DOHH2 (cell line): ENCODE data around the gene HVCN1.

Experiments used
- H3F3A ChIP-seq: fragments of 200-600 bp; sonication (generic), shearing (Covaris generic); 2 replicates; pipeline ENCODE4 v1.6.0; 2016; ENCODE audit warnings: antibody characterized with exemption, mild to moderate bottlenecking; ENCODE audit not compliant: control insufficient read depth, insufficient read depth
- H3K27ac ChIP-seq: fragments of 200-600 bp; sonication (generic); 2 replicates; pipeline ENCODE4 v1.5.1; 2014; ENCODE audit warnings: low read depth, mild to moderate bottlenecking, low read length, moderate library complexity
- H3K27me3 ChIP-seq: fragments of 200-600 bp; sonication (generic); 2 replicates; pipeline ENCODE4 v1.6.1; 2014; ENCODE audit warnings: mild to moderate bottlenecking, low read length, mixed read lengths; ENCODE audit not compliant: control insufficient read depth
- H3K36me3 ChIP-seq: fragments of 200-600 bp; sonication (generic); 2 replicates; pipeline ENCODE4 v1.6.1; 2014; ENCODE audit warnings: mild to moderate bottlenecking, low read length, moderate library complexity, mixed read lengths; ENCODE audit not compliant: control insufficient read depth
- H3K4me1 ChIP-seq: fragments of 200-600 bp; sonication (generic); 2 replicates; pipeline ENCODE4 v1.6.1; 2014; ENCODE audit warnings: mild to moderate bottlenecking, low read length, mixed read lengths; ENCODE audit not compliant: control insufficient read depth
- H3K4me2 ChIP-seq: fragments of 200-600 bp; sonication (generic); 2 replicates; pipeline ENCODE4 v1.6.0; 2014; ENCODE audit warnings: mild to moderate bottlenecking, low read length, moderate library complexity
- H3K4me3 ChIP-seq: fragments of 200-600 bp; sonication (generic); 2 replicates; pipeline ENCODE4 v1.5.1; 2014; ENCODE audit warnings: mild to moderate bottlenecking, low read length, mixed read lengths
- H3K79me2 ChIP-seq: fragments of 200-600 bp; sonication (generic); 2 replicates; pipeline ENCODE4 v1.6.1; 2014; ENCODE audit warnings: mild to moderate bottlenecking, low read length, mixed read lengths; ENCODE audit not compliant: control insufficient read depth
- H3K9me2 ChIP-seq: fragments of 200-600 bp; sonication (generic); replicated peaks from 2 replicates; pipeline ENCODE4 v1.6.1; 2014; ENCODE audit warnings: mild to moderate bottlenecking, low read length, mixed read lengths; ENCODE audit not compliant: control insufficient read depth
- H3K9me3 ChIP-seq: fragments of 200-600 bp; sonication (generic); 2 replicates; pipeline ENCODE4 v1.6.1; 2014; ENCODE audit warnings: antibody characterized with exemption, low read length, mixed read lengths; ENCODE audit not compliant: control insufficient read depth, insufficient read depth
- H4K20me1 ChIP-seq: fragments of 200-600 bp; sonication (generic); 2 replicates; pipeline ENCODE4 v1.6.0; 2014; ENCODE audit warnings: low read depth, mild to moderate bottlenecking, antibody characterized with exemption, low read length, moderate library complexity; ENCODE audit not compliant: control insufficient read depth, insufficient read depth
- CTCF ChIP-seq: fragments of 200-600 bp; sonication (generic); IDR thresholded peaks from one replicate; pipeline ENCODE4 v1.5.1; 2014; ENCODE audit warnings: antibody characterized with exemption, mild to moderate bottlenecking, low read depth, low read length; ENCODE audit not compliant: poor library complexity, severe bottlenecking
- EZH2phosphoT487 ChIP-seq: fragments of 200-600 bp; sonication (generic); IDR thresholded peaks from 2 replicates; pipeline ENCODE4 v1.6.1; 2017; ENCODE audit warnings: borderline replicate concordance, mild to moderate bottlenecking, antibody characterized with exemption, low read length, moderate library complexity, mixed read lengths

Gene HVCN1

GRCh38 chr12:110636516-110636915 is 52.4 kb downstream of the HVCN1 start:
- peak overlapping the region; percentile 32 for H3K4me3 ChIP-seq
- H3K4me2 ChIP-seq, result peak overlapping the region; percentile 55
- H4K20me1 ChIP-seq, result no peaks in the 10 kb centered on the region
- H3K9me2 ChIP-seq, result no peaks in the 10 kb centered on the region
- no peaks in the 10 kb centered on the region for H3K27me3 ChIP-seq
- H3K36me3 ChIP-seq, result peaks cover 10% of the 10 kb centered on the region
- peaks cover 10% of the 10 kb centered on the region for H3F3A ChIP-seq
- TF ChIP-seq CTCF (no peak), EZH2phosphoT487 (no peak)
- H3K4me1 ChIP-seq, result peaks cover 99% of the 10 kb centered on the region
- H3K27ac ChIP-seq, result peak overlapping the region; percentile 53
- H3K79me2 ChIP-seq, result no peaks in the 10 kb centered on the region
- H3K9me3 ChIP-seq, result no peaks in the 10 kb centered on the region

- H3K9me3 ChIP-seq, result no peaks in the 10 kb centered on the region
- no peaks in the 10 kb centered on the region for H4K20me1 ChIP-seq
- peaks cover 10% of the 10 kb centered on the region for H3F3A ChIP-seq
- no peaks in the 10 kb centered on the region for H3K9me2 ChIP-seq
- peak overlapping the region; percentile 5; the same call in 1 of the 2 replicates for H3K4me3 ChIP-seq
- peaks cover 85% of the 10 kb centered on the region for H3K4me1 ChIP-seq
- H3K4me2 ChIP-seq, result peak overlapping the region; percentile 55
- peak overlapping the region; percentile 53 for H3K27ac ChIP-seq
- no peaks in the 10 kb centered on the region for H3K79me2 ChIP-seq
- TF ChIP-seq EZH2phosphoT487, result no peak
- TF ChIP-seq CTCF, result no peak
- no peaks in the 10 kb centered on the region for H3K27me3 ChIP-seq
- 0 out of 2 replicates have a peak, but pooled peaks cover 3% of the 10 kb centered on the region for H3K36me3 ChIP-seq
Observed at GRCh38 chr12:110635055-110635454, 53.9 kb downstream of the HVCN1 start.

GRCh38 chr12:110627500-110628195 is 61.3 kb downstream of the HVCN1 start:
- Histone ChIP-seq H3K4me3 (peak overlapping the region; percentile 62), H3K27me3 (no peaks in the 10 kb centered on the region), H3K9me2 (no peaks in the 10 kb centered on the region), H3K27ac (peak overlapping the region; percentile 92), H3K9me3 (no peaks in the 10 kb centered on the region), H3F3A (peaks cover 26% of the 10 kb centered on the region), H3K79me2 (no peaks in the 10 kb centered on the region), H3K4me1 (peaks cover 70% of the 10 kb centered on the region), H3K36me3 (peaks cover 7% of the 10 kb centered on the region), H3K4me2 (peak overlapping the region; percentile 82), H4K20me1 (no peaks in the 10 kb centered on the region)
- no peak for TF ChIP-seq CTCF
- TF ChIP-seq EZH2phosphoT487, result no peak
